ENCODE measurements around the gene GLRX.
"Not testable (repeated sequence)": the region's sequence is repeated elsewhere in the genome, so short reads cannot be mapped to it uniquely, and the experiment has no call there.

The GLRX gene

GRCh38 chr5:95830226-95830625, 7.7 kb upstream of the GLRX start:
- in situ Hi-C loops (cut with HindIII; ENCODE audit: low sequenced_read_pairs): no loop called here

- in situ Hi-C loops (cut with HindIII; ENCODE audit: low sequenced_read_pairs): no loop called here
Measured at GRCh38 chr5:95827892-95828246, 5.3 kb upstream of the GLRX start.

- in situ Hi-C loops (cut with HindIII; ENCODE audit: low sequenced_read_pairs): no loop called here
Measured at GRCh38 chr5:95826949-95827891, 4.7 kb upstream of the GLRX start.

GRCh38 chr5:95825495-95825894, 3.0 kb upstream of the GLRX start:
- in situ Hi-C loops (cut with HindIII; ENCODE audit: low sequenced_read_pairs): no loop called here

- in situ Hi-C loops (cut with HindIII; ENCODE audit: low sequenced_read_pairs): no loop called here
Measured at GRCh38 chr5:95824747-95825146, 2.2 kb upstream of the GLRX start.

- in situ Hi-C loops (cut with HindIII; ENCODE audit: low sequenced_read_pairs): no loop called here
Measured at GRCh38 chr5:95823738-95824609, 1.4 kb upstream of the GLRX start.

- in situ Hi-C loops (cut with HindIII; ENCODE audit: low sequenced_read_pairs): no loop called here
Measured at GRCh38 chr5:95823218-95823737, 752 bp upstream of the GLRX start.

- in situ Hi-C loops (cut with HindIII; ENCODE audit: low sequenced_read_pairs): no loop called here
Measured at GRCh38 chr5:95822043-95822541, 434 bp downstream of the GLRX start.

- in situ Hi-C loops (cut with HindIII; ENCODE audit: low sequenced_read_pairs): no loop called here
Measured at GRCh38 chr5:95821110-95822021, 1.2 kb downstream of the GLRX start.

- in situ Hi-C loops (cut with HindIII; ENCODE audit: low sequenced_read_pairs): no loop called here
Measured at GRCh38 chr5:95818181-95819147, 4.1 kb downstream of the GLRX start.

GRCh38 chr5:95817430-95817829, 5.1 kb downstream of the GLRX start:
- in situ Hi-C loops (cut with HindIII; ENCODE audit: low sequenced_read_pairs): no loop called here

- in situ Hi-C loops (cut with HindIII; ENCODE audit: low sequenced_read_pairs): no loop called here
Measured at GRCh38 chr5:95816776-95817175, 5.8 kb downstream of the GLRX start.

GRCh38 chr5:95816341-95816740, 6.2 kb downstream of the GLRX start:
- in situ Hi-C loops (cut with HindIII; ENCODE audit: low sequenced_read_pairs): no loop called here

- in situ Hi-C loops (cut with HindIII; ENCODE audit: low sequenced_read_pairs): no loop called here
Measured at GRCh38 chr5:95815155-95815729, 7.3 kb downstream of the GLRX start.

GRCh38 chr5:95813035-95813434, 9.5 kb downstream of the GLRX start:
- in situ Hi-C loops (cut with HindIII; ENCODE audit: low sequenced_read_pairs): not testable (repeated sequence)

GRCh38 chr5:95812074-95812471, 10.5 kb downstream of the GLRX start:
- in situ Hi-C loops (cut with HindIII; ENCODE audit: low sequenced_read_pairs): no loop called here

GRCh38 chr5:95811461-95812073, 11.0 kb downstream of the GLRX start:
- in situ Hi-C loops (cut with HindIII; ENCODE audit: low sequenced_read_pairs): not testable (repeated sequence)

- in situ Hi-C loops (cut with HindIII; ENCODE audit: low sequenced_read_pairs): not testable (repeated sequence)
Measured at GRCh38 chr5:95811126-95811423, 11.5 kb downstream of the GLRX start.

Data from DLD1 (cell line).